ENCODE measurements around the gene ADAMTSL3. TPM values are rescaled to one million over a fixed set of nuclear protein-coding genes. Genes with fewer than 3 reads are reported as not detected.

ADAMTSL3 gene
- total RNA-seq, 1 experiment from 2014 or later: 0.05 TPM

DNA sequence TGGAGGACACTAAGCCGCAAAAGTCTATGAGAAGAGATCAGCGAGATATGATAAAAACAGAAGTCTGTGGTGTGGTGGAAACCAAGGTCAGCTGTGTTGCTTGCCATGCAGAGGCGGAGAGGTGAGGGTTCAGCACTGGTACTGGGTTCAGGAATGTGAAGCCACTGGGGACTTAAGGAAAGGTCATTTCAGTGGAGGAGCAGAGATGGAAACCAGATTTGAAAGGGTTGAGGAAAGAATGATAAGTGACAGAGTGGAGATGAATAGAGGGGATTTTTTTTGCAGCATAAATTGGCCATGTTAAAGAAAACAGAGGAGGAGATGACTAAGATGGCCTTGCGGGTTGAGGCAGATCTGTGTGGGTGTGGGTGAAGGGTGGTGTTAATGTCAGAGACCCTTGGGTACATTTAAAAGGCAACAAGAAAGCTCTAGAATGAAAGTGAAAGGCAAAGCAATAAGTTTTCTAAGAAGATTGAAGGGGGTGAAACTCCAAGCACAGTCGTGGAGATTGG, 265.5 kb downstream of the ADAMTSL3 start:
- H3K4me2 ChIP-seq (ENCODE audit: low read length): no peak overlapping the region

More for the DNA sequence above, 265.5 kb downstream of the ADAMTSL3 start:
- Histone ChIP-seq H3K27me3 (ENCODE audit: insufficient read depth, low read length) (peaks cover 7% of the 10 kb centered on the region), H3K9me3 (ENCODE audit: control insufficient read depth in 1 of 2, insufficient read depth in 1 of 2, low read depth in 1 of 2, low read length in 2 of 2) (no peaks in the 10 kb centered on the region), H2AFZ (ENCODE audit: low read depth, low read length, poor library complexity, severe bottlenecking) (no peak overlapping the region), H3K9me2 (ENCODE audit: insufficient read depth) (no peaks in the 10 kb centered on the region), H3K79me2 (ENCODE audit: insufficient read depth, low read length) (no peaks in the 10 kb centered on the region), H3K36me3 (ENCODE audit: control insufficient read depth in 1 of 2, insufficient read depth in 2 of 2, low read length in 2 of 2) (no peaks in the 10 kb centered on the region), H3K9ac (ENCODE audit: low read length) (no peak overlapping the region), H4K20me1 (ENCODE audit: insufficient read depth) (no peaks in the 10 kb centered on the region), H3K27ac (ENCODE audit: low read depth, low read length) (no peak overlapping the region), H3K4me3 (replicated peaks in 1 of 2; ENCODE audit: low read depth in 1 of 2, low read length in 2 of 2) (no peak overlapping the region), H3K4me1 (ENCODE audit: control insufficient read depth in 1 of 2, insufficient read depth in 2 of 2, low read length in 2 of 2) (no peaks in the 10 kb centered on the region)
- POLR2A ChIA-PET: no interaction called here
- DNase-seq (ENCODE audit: low read depth, low spot score): no peak
- TF ChIP-seq JUND (IDR thresholded peaks at IDR 0.05): no peak
- no peak for TF ChIP-seq SP1 (IDR thresholded peaks at IDR 0.05; ENCODE audit: low read depth)
- TF ChIP-seq EGR1 (IDR thresholded peaks at IDR 0.05; ENCODE audit: low read depth): no peak
- TF ChIP-seq POLR2A (IDR thresholded peaks at IDR 0.05; ENCODE audit: borderline replicate concordance, extremely low read depth, insufficient read depth, insufficient read length): no peak
- no peak for TF ChIP-seq ELF1 (IDR thresholded peaks at IDR 0.05; ENCODE audit: borderline replicate concordance, low read depth)
- TF ChIP-seq TCF7L2 (IDR thresholded peaks at IDR 0.05; ENCODE audit: borderline replicate concordance, extremely low read depth, insufficient read depth, insufficient read length): no peak
- no peak for TF ChIP-seq YY1 (IDR thresholded peaks at IDR 0.05; ENCODE audit: extremely low read depth, insufficient replicate concordance, low read depth, low read length)
- TF ChIP-seq, protein P1, sequence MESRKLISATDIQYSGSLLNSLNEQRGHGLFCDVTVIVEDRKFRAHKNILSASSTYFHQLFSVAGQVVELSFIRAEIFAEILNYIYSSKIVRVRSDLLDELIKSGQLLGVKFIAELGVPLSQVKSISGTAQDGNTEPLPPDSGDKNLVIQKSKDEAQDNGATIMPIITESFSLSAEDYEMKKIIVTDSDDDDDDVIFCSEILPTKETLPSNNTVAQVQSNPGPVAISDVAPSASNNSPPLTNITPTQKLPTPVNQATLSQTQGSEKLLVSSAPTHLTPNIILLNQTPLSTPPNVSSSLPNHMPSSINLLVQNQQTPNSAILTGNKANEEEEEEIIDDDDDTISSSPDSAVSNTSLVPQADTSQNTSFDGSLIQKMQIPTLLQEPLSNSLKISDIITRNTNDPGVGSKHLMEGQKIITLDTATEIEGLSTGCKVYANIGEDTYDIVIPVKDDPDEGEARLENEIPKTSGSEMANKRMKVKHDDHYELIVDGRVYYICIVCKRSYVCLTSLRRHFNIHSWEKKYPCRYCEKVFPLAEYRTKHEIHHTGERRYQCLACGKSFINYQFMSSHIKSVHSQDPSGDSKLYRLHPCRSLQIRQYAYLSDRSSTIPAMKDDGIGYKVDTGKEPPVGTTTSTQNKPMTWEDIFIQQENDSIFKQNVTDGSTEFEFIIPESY (IDR thresholded peaks at IDR 0.05; ENCODE audit: extremely low read depth, insufficient replicate concordance, low read length): no peak
- no peak for TF ChIP-seq SIN3A (IDR thresholded peaks at IDR 0.05; ENCODE audit: low read depth)
- TF ChIP-seq ZNF274 (IDR thresholded peaks at IDR 0.05; ENCODE audit: low read depth, low read length): no peak
- TF ChIP-seq POLR2AphosphoS5 (IDR thresholded peaks at IDR 0.05; ENCODE audit: low read depth, low read length): no peak
- TF ChIP-seq, protein P2, sequence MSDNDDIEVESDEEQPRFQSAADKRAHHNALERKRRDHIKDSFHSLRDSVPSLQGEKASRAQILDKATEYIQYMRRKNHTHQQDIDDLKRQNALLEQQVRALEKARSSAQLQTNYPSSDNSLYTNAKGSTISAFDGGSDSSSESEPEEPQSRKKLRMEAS (IDR thresholded peaks at IDR 0.05): no peak
- no peak for TF ChIP-seq FOSL1 (IDR thresholded peaks at IDR 0.05; ENCODE audit: low read depth)
- no peak for TF ChIP-seq CEBPB (IDR thresholded peaks at IDR 0.05; ENCODE audit: low read depth)
- TF ChIP-seq, protein P3, sequence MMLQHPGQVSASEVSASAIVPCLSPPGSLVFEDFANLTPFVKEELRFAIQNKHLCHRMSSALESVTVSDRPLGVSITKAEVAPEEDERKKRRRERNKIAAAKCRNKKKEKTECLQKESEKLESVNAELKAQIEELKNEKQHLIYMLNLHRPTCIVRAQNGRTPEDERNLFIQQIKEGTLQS (IDR thresholded peaks at IDR 0.05): no peak
- no peak for TF ChIP-seq EZH2 (IDR thresholded peaks at IDR 0.05)
- no peak for TF ChIP-seq EZH2phosphoT487 (IDR thresholded peaks at IDR 0.05; ENCODE audit: borderline replicate concordance)
- RAD21 ChIA-PET (ENCODE audit: low non-redundant PET in 1 of 2, low total read pairs in 2 of 2, uncharacterized antibody in 2 of 2, unreplicated experiment in 2 of 2): no interaction called here
- CTCF ChIA-PET: no interaction called here
- ATAC-seq: no peak
- no TSS peak for BruUV-seq (replicated peaks)
- intact Hi-C loops (cut with micrococcal nuclease): no loop called here

Measured in HCT116 (cell line).